Prostate gland (tissue), 2 donors: ENCODE data around the gene ZNF628. TPM values are rescaled to one million over a fixed set of nuclear protein-coding genes. Genes with fewer than 3 reads are reported as not detected.
"Not testable (repeated sequence)": the region's sequence is repeated elsewhere in the genome, so short reads cannot be mapped to it uniquely, and the experiment has no call there.

Experiments used
- DNase-seq: peaks from one replicate; pipeline ENCODE4 v3.0.0-alpha.2; 2019; ENCODE audit warnings: low spot score
- H3K27ac ChIP-seq, 2 donors: fragments of 200-600 bp; sonication (generic); 2 replicates each; pipeline ENCODE4 v1.5.1; 2017 to 2019
- H3K27me3 ChIP-seq: fragments of 200-600 bp; sonication (generic); replicated peaks from 2 replicates; pipeline ENCODE4 v1.5.1; 2019; ENCODE audit not compliant: insufficient read depth
- H3K36me3 ChIP-seq, 2 donors: fragments of 200-600 bp; sonication (generic); 1 replicate in 1 of 2; 2 replicates in 1 of 2; pipeline versions ENCODE4 v1.5.1 to v1.8.1; 2017 to 2019
- H3K4me1 ChIP-seq: fragments of 200-600 bp; sonication (generic); replicated peaks from 2 replicates; pipeline ENCODE4 v1.5.1; 2019
- H3K4me3 ChIP-seq, 2 donors: fragments of 200-600 bp; sonication (generic); 2 replicates each; pipeline ENCODE4 v1.5.1; 2017 to 2019
- H3K9me3 ChIP-seq: fragments of 200-600 bp; sonication (generic); 2 replicates; pipeline ENCODE4 v1.5.1; 2017
- CTCF ChIP-seq, 4 experiments: fragments of 200-600 bp in 2 of 4; fragments of 450-650 bp in 2 of 4; sonication (generic) in 2 of 4; IDR thresholded peaks; 1 replicate in 3 of 4; 2 replicates in 1 of 4; pipeline ENCODE4 v1.5.1; 2016 to 2019; ENCODE audit warnings: antibody characterized with exemption in 4 of 4, mild to moderate bottlenecking in 2 of 4, moderate library complexity in 2 of 4
- POLR2A ChIP-seq: fragments of 450-650 bp; IDR thresholded peaks from one replicate; pipeline ENCODE4 v1.6.1; 2016; ENCODE audit warnings: antibody characterized with exemption, mild to moderate bottlenecking
- POLR2AphosphoS5 ChIP-seq: sonication (generic); formaldehyde crosslinking; IDR thresholded peaks from one replicate; pipeline ENCODE4 v1.6.1; 2017; ENCODE audit warnings: antibody characterized with exemption
- WGBS: methylation state at CpG from one replicate; pipeline ENCODE4 v1.1.5; 2018; 5-methylcytosine and 5-hydroxymethylcytosine counted together
- intact Hi-C: fragments of 100-400 bp; cut with DNase I; formaldehyde crosslinking; loops from one replicate; pipeline ENCODE4 v1.14.2; 2022
- total RNA-seq, 2 donors: library from RNA; depleted of rRNA; stranded (reverse); fragments of >200 nt; gene quantifications; one replicate each; pipeline ENCODE4 v1.1.0, GENCODE V29; 2016

The ZNF628 gene
- total RNA-seq, 2 donors from 2014 or later = 10.9 to 66.4 TPM

- Histone ChIP-seq H3K27ac (no peak overlapping the region), H3K4me3 (no peak overlapping the region), H3K9me3 (no peaks in the 10 kb centered on the region), H3K27me3 (peaks cover 36% of the 10 kb centered on the region), H3K36me3 (no peaks in the 10 kb centered on the region), H3K4me1 (no peaks in the 10 kb centered on the region)
- intact Hi-C loops = no loop called here
- WGBS = 18% methylated on average over 18 of the region's 18 CpGs
- TF ChIP-seq CTCF (IDR thresholded peaks at IDR 0.05) (no peak), POLR2AphosphoS5 (no peak), POLR2A (no peak)
- no peak for DNase-seq
Observed at GRCh38 chr19:55443824-55444480, 32.5 kb upstream of the ZNF628 start.

GRCh38 chr19:55444646-55445045, 31.8 kb upstream of the ZNF628 start:
- TF ChIP-seq POLR2AphosphoS5 = no peak
- no peak for TF ChIP-seq POLR2A
- TF ChIP-seq CTCF (IDR thresholded peaks at IDR 0.05) = no peak
- DNase-seq = no peak
- Histone ChIP-seq H3K4me3 (no peak overlapping the region), H3K27me3 (peaks cover 32% of the 10 kb centered on the region), H3K9me3 (no peaks in the 10 kb centered on the region), H3K4me1 (no peaks in the 10 kb centered on the region), H3K27ac (no peak overlapping the region), H3K36me3 (no peaks in the 10 kb centered on the region)
- WGBS = 37% methylated on average over 11 of the region's 11 CpGs
- intact Hi-C loops = no loop called here

- intact Hi-C loops = no loop called here
- DNase-seq = peak; percentile 18
- Histone ChIP-seq H3K9me3 (no peaks in the 10 kb centered on the region), H3K27me3 (peaks cover 20% of the 10 kb centered on the region), H3K4me1 (no peaks in the 10 kb centered on the region), H3K27ac (no peak overlapping the region), H3K36me3 (no peaks in the 10 kb centered on the region), H3K4me3 (no peak overlapping the region)
- TF ChIP-seq POLR2A = no peak
- TF ChIP-seq CTCF (IDR thresholded peaks at IDR 0.05) = no peak
- peak; percentile 36 for TF ChIP-seq POLR2AphosphoS5
- 43% methylated on average over 8 of the region's 8 CpGs for WGBS
Observed at GRCh38 chr19:55446060-55446459, 30.4 kb upstream of the ZNF628 start.

GRCh38 chr19:55447421-55448174, 28.8 kb upstream of the ZNF628 start:
- 20% methylated on average over 16 of the region's 16 CpGs for WGBS
- Histone ChIP-seq H3K4me3 (no peak overlapping the region), H3K9me3 (no peaks in the 10 kb centered on the region), H3K27ac (no peak overlapping the region), H3K4me1 (peaks cover 13% of the 10 kb centered on the region), H3K36me3 (no peaks in the 10 kb centered on the region), H3K27me3 (peaks cover 26% of the 10 kb centered on the region)
- TF ChIP-seq POLR2A = no peak
- TF ChIP-seq POLR2AphosphoS5 = no peak
- peak; percentile 33 for DNase-seq
- intact Hi-C loops = no loop called here

GRCh38 chr19:55448175-55448490, 28.3 kb upstream of the ZNF628 start:
- H3K4me3 ChIP-seq, H3K27ac ChIP-seq, DNase-seq, intact Hi-C loops, H3K36me3 ChIP-seq, H3K9me3 ChIP-seq: not testable (repeated sequence)
- H3K27me3 ChIP-seq = peaks cover 26% of the 10 kb centered on the region
- H3K4me1 ChIP-seq = peaks cover 13% of the 10 kb centered on the region
- WGBS = 90% methylated on average over 5 of the region's 5 CpGs

GRCh38 chr19:55449469-55449868, 26.9 kb upstream of the ZNF628 start:
- Histone ChIP-seq H3K4me3 (no peak overlapping the region), H3K9me3 (no peaks in the 10 kb centered on the region), H3K36me3 (no peaks in the 10 kb centered on the region), H3K27me3 (peaks cover 15% of the 10 kb centered on the region), H3K4me1 (peaks cover 13% of the 10 kb centered on the region), H3K27ac (no peak overlapping the region)
- intact Hi-C loops = no loop called here
- DNase-seq = no peak
- 32% methylated on average over 16 of the region's 16 CpGs for WGBS
- TF ChIP-seq CTCF (IDR thresholded peaks at IDR 0.05) (no peak), POLR2AphosphoS5 (no peak), POLR2A (no peak)
